NOMO-1 treated with dmso at 0.1 percent for 144 hours (cell line): Measurements from ENCODE around the gene ASB7.
A peak's percentile ranks its signal among the peaks of the same experiment; 100 is the strongest.
"Not testable (repeated sequence)": the region's sequence is repeated elsewhere in the genome, so short reads cannot be mapped to it uniquely, and the experiment has no call there.

ENCODE experiments used
- DNase-seq: peaks from one replicate; lab custom pipeline; 2025; ENCODE audit not compliant: unreplicated experiment; lab: John Stamatoyannopoulos, UW

Gene ASB7, protein sequence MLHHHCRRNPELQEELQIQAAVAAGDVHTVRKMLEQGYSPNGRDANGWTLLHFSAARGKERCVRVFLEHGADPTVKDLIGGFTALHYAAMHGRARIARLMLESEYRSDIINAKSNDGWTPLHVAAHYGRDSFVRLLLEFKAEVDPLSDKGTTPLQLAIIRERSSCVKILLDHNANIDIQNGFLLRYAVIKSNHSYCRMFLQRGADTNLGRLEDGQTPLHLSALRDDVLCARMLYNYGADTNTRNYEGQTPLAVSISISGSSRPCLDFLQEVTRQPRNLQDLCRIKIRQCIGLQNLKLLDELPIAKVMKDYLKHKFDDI

GRCh38 chr15:100602064-100602822 is at the start of gene ASB7, which contains the start of gene LINS1:
ASB7 (plus strand) TSS chr15:100602589; CDS start chr15:100612217, 9,628 bp downstream.
LINS1 (minus strand) TSS chr15:100602184; CDS start chr15:100580842, 21,342 bp downstream.
- peak; percentile 97 for DNase-seq

DNA sequence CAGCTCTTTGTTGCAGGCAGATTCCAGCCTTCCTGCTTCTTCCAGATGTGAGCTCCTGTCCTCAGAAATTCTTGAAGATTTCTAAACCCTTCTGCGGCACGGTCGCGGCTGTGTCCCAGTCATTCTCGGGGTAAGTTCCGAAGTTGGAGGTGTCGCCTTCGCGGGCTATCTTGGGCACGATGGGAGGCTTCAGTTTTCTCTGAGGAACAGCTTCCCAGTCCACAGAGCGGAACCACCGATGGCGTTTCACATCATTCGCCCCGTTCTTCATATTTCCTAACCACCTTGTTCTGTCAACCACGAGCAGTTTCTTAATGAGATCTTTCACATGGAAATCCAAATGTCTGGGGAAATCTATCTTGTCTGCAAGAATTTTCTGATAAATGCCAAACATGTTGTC is 48.9 kb upstream of the ASB7 start:
- no peak for DNase-seq

DNA sequence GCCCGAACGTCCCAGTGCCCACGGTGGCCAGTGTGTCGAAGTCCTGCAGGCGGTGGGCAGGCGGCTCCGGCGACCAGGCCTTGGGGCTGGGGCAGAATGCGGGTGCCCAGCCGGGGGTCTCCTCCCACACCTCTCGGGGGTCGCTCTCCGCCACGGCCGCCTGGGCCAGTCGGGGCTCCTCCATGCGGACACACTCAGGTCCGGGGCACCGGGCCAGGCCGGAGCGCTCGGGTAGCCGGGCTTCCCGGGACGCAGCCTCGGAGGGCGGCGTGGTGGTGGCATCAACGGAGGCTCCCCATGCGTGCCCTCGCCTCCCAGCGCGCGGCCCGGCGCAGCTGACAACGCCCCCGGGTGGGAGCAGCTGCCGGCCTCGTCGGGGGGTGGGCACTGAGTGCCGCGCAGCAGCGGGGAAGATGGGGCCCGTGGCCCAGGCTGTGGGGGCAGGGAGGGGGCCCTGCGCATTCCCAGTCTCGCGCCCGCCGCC is 43.6 kb upstream of the ASB7 start:
- no peak for DNase-seq

DNA sequence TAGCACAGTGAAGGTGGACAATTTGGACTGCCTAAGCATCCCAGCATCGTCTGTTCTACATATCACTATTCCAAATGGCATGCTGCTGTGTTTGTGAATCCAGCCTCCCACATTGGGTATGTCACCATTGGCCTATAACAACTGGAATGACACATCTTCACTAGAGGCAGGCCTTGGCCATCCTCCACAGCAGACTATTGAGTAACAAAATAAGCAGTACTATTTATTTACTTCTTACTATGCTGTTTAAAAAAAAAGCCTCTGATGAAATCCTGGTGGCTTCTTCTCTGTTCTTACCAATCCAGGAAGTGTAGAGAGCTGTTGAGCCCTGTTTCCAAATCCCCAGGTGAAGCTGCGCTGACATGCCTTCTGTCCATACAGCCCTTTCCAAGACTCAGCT is 43.1 kb upstream of the ASB7 start:
- peak; percentile 84 for DNase-seq

DNA sequence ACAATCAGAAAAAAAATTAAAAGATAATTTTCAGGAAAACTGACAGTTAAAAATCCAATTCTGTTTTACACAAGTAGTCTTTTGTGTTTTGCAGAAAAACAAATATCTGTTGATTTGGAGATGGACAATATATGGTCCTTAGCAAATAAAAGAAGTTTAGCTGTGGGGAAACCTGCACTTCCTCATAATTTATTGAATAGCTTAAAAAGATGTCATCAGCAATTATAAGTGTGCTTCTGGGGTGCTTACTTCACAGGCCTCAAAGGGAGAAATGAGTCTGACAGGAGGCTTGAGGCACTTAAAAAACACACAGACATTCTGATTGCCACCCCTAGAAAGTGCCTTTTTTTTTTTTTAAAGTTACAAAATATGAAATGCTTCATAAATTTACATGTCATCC is 42.1 kb upstream of the ASB7 start:
- DNase-seq = peak; percentile 68

GRCh38 chr15:100565591-100565990 is 36.8 kb upstream of the ASB7 start:
- DNase-seq = peak; percentile 64

DNA sequence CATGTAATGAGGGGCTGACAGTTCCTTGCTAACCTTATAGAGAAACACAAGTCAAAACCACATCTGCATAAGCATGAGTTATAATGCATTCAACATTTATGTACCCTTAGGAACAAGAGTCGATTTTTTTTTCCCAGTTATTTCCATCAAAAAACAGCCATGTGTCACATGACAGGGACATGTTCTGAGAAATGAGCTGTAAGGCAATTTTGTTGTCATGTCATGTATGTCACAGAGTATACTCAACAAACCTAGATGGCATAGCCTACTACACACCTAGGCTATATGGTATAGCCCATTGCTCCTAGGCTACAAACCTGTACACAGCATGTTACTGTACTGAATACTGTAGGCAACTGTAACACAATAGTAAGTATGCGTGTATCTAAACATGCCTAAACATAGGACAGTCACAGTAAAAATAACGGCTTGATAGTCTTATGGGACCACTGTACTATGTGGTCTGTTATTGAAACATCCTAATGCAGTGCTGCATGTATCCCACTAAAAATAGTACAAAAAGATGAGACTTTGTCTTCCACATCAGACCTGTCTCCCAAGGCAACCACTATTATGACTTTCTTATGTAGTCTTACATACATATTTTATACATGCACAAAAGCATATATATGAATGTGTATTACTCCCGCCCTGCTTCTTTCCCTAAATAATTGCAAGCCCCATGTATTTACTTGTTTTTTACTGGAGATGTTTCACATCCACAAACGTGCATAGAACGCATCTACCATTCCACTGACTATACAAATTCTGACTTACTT is 35.4 kb upstream of the ASB7 start:
- no peak for DNase-seq

GRCh38 chr15:100569391-100569790 is 33.0 kb upstream of the ASB7 start:
- DNase-seq = no peak

- no peak for DNase-seq
These were observed 32.1 kb upstream of the ASB7 start for GRCh38 chr15:100570275-100570674.

DNA sequence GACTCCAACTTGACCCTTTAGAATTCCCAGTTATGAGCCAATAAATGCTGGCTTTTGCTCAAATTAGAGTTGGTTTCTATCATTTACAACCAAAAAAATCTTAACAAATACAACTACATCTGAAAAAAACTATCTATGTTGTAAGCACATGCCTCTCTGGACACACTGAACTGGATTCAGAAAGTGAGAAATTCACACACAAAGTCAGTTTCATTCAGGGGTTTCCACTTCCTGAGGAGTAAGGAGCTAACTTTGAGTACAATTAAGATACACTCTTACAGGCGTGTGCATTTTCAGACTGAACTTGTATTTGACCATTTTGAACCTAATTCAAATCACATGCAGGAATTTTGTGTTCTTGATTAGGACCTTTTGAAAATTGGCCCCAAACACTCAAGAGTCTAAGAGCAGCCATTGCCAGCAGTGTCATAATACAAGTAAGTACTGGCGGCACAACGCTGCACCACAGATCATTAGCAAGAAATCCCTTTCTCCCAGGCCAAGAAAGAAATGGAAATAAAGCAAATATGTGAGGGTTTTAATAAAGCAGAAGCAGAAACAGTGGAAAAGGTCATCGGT is 31.6 kb upstream of the ASB7 start:
- no peak for DNase-seq

DNA sequence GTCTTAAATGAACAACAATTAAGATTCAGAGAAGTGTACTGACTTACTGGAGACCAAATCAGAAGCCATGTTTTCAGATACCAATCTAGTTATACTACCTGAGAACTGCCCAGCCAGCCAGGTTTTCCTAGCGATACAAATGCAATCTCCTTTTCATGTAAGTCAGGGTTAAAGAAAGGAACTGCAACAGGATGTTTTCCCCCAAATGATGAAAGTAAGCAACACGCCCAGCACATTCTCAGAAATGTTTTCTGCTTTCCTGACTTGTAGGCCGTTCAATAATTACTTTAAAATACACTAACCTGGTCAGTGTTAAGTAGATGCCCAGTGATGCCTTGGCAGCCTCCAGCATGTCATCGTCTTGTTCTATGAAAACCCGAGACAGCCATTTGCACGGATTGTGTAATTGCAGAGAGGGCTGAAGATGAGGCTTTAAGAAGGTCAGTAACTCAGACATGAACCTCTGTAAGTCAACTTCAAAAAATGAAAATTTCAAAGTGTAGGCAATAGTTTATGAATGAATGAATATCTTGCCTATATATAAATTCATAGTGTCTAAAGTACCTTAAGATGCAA is 30.7 kb upstream of the ASB7 start:
- DNase-seq = no peak

GRCh38 chr15:100572362-100572983 is 29.9 kb upstream of the ASB7 start:
- DNase-seq = no peak

DNA sequence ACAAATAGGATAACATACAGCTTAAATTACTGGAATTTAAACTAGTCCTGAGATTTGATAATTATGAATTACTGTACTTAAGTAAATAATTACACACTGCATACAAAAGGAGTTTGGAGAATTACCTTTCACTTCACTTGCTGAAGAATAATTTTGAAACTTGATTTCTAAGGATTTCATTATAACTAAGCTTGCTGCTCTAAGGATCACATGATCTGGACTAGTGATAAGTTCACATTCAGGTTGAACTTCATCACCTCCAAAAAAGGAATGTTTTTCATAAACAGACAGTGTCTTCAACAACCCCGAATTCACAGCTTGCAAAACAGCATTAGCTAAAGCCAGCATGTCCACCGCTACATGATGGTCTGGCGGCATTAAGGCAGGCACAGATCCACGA is 28.9 kb upstream of the ASB7 start:
- no peak for DNase-seq

DNA sequence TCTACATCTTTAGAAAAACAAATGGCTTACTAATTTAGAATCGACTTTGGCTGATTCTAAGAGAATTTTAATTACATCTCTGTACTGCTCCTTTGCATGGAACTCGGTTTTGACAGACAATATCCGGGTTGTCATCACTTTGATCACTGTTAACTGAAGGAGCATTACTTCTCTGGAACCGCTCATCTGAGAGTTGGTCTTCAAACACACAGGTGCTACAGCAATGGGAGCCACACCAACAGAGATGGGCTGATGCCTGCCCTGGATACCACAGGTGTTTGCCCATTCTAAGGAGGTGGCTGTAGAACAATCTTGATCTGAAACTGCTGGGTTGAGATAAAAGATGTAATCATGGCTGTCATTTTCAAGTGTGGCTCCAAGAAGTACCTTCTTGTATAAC is 22.0 kb upstream of the ASB7 start:
- no peak for DNase-seq

DNA sequence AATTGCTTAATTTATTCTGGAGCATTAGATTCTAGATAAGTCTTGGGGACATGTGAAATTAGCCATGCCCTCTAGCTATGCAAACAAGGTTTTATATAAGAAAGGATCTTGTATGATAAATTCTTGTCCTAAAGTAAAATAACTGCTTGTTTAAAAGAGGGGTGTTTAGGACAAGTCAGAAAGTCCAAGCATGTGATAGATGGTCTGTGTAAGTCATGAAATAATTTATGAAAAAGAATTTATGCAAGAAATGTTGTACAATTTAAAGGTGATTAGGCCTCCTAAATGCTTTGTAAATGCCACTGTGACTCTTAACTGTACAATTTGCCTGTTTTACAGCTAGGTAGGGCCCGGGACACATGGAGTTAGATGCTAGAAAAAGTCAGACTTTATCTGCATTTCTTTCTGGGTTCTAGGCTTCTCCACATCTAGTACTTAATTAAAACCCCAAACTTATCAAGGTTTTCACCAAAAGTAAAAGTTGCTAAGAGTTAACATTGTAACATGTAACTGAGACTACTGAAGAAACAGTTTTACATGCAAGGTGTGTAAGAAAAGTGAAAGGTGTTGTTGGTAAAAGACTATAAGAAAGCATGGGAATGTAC is 13.6 kb upstream of the ASB7 start:
- DNase-seq = no peak

- not testable (repeated sequence) for DNase-seq
These were observed 11.2 kb upstream of the ASB7 start for GRCh38 chr15:100591163-100591562.

DNA sequence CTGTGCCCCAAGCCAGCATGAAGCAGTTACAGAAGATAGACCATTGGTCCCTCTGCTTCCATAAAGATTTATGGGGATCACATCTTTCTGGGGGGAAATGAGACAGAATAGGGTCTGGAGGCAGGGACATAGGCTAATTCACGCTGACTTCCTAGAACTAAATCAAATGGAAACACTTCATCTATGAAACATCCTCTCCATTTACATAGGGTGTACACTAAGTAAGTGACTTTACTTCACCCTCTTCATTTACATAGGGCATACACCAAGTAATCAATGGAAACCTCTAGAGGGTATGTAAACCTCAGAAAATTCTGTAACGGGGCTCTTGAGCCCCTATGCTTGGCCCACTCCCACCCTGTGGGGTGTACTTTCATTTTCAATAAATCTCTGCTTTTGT is 10.6 kb upstream of the ASB7 start:
- DNase-seq = no peak

- no peak for DNase-seq
These were observed 9.5 kb upstream of the ASB7 start for GRCh38 chr15:100592898-100593297.

DNA sequence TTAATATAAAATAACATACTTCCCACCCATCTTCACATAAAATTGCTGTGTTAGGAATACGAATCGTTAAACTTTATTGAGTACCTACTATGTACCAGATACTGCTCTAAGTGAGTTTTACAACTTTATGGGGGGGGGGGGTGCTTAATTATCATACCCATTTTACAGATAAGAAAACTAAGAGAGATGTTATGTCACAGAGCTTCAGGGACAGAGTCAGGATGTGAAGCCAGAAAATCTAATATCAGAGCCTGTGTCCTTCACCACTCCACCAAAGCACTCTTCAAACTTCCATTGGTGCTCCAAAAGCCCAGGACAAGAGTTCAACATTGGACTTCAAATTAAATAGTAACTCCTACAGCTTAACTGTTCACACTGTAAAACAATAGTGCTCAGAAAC is 9.0 kb upstream of the ASB7 start:
- no peak for DNase-seq

GRCh38 chr15:100595964-100596363 is 6.4 kb upstream of the ASB7 start:
- no peak for DNase-seq
